ENCODE data around the gene NKPD1.

The NKPD1 gene

DNA sequence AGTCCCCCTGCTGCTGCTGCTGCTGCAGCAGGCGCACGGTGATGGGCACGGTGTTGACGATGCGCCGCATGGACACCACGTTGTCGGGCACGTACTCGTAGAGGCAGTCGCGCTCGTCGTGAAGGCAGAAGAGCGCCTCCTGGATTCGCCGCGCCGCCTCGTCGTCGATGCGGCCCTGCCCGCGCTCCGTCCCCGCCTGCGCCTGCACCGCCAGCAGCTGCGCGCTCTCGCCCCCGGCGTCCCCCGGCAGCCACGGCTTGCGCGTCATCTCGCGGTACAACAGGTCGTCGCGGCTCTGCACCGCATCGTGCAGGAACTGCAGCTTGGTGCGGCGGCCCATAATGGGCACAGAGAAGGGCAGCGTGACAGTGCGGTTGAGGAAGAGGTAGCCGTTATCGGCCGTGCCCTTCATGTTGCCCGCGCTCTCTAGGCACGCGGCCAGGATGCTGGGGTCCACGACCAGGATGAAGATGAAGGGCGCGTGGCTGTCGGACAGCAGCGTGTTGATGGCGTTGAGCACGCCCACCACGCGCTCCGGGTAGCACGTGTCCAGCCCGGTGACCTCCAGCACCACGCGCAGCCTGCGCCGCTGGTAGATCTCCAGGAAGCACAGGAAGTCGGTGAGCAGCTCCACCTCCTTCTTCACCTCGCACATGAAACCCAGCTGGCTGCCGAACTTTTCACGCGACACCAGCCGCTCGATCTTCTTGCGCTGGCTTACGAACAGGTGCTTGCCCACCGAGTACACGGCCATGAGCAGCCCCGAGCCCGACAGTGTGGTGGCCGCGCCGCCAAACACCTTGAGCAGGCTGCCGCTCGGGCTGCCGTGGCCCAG lies 8.1 kb downstream of the NKPD1 start:
- peaks cover 5% of the 10 kb centered on the region for H3K4me1 ChIP-seq (ENCODE audit: insufficient read depth, poor library complexity, severe bottlenecking)
- no peak for TF ChIP-seq CTCF (IDR thresholded peaks at IDR 0.05; ENCODE audit: poor library complexity, severe bottlenecking)
- no peak for DNase-seq (ENCODE audit: low spot score)

GRCh38 chr19:45151821-45152503 lies 8.8 kb downstream of the NKPD1 start:
- no peaks in the 10 kb centered on the region for H3K9me3 ChIP-seq (ENCODE audit: severe bottlenecking)
- peaks cover 13% of the 10 kb centered on the region for H3K27me3 ChIP-seq (ENCODE audit: insufficient read depth, poor library complexity, severe bottlenecking)
- no peak overlapping the region for H3K27ac ChIP-seq (ENCODE audit: poor library complexity, severe bottlenecking)
- ATAC-seq (ENCODE audit: low read depth) = no peak
- no peak overlapping the region for H3K4me3 ChIP-seq (ENCODE audit: severe bottlenecking)
- TF ChIP-seq CTCF (IDR thresholded peaks at IDR 0.05; ENCODE audit: poor library complexity, severe bottlenecking) = no peak
- DNase-seq (ENCODE audit: low spot score) = no peak
- no peaks in the 10 kb centered on the region for H3K36me3 ChIP-seq (ENCODE audit: low read depth)
- H3K4me1 ChIP-seq (ENCODE audit: insufficient read depth, poor library complexity, severe bottlenecking) = peaks cover 5% of the 10 kb centered on the region

More for the DNA sequence above, 8.1 kb downstream of the NKPD1 start:
- no peak for ATAC-seq (ENCODE audit: low read depth)
- Histone ChIP-seq H3K36me3 (ENCODE audit: low read depth) (no peaks in the 10 kb centered on the region), H3K27ac (ENCODE audit: poor library complexity, severe bottlenecking) (no peak overlapping the region), H3K4me3 (ENCODE audit: severe bottlenecking) (no peak overlapping the region), H3K27me3 (ENCODE audit: insufficient read depth, poor library complexity, severe bottlenecking) (peaks cover 13% of the 10 kb centered on the region), H3K9me3 (ENCODE audit: severe bottlenecking) (no peaks in the 10 kb centered on the region)

DNA sequence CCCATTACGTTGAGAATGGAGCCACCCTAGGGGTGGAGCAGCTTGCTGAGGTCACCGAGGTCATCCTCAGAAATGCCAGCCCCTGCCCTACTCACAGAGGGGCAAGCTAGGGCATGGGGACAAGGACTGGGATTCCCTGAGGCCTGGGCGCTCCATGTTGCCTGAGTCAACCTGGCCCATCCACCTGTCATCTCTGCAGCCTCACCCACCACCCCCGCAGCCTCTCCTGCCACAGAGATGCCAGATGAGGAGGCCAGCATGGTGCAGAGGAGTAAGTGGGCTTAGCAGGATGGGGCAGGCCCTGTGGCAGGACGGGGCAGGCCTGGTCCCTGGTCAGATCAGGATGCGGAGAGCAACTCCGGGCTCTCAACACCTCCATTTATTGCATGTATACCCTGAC lies 9.5 kb downstream of the NKPD1 start:
- Histone ChIP-seq H3K4me3 (ENCODE audit: severe bottlenecking) (no peak overlapping the region), H3K9me3 (ENCODE audit: severe bottlenecking) (no peaks in the 10 kb centered on the region), H3K4me1 (ENCODE audit: insufficient read depth, poor library complexity, severe bottlenecking) (peaks cover 5% of the 10 kb centered on the region), H3K27ac (ENCODE audit: poor library complexity, severe bottlenecking) (no peak overlapping the region), H3K27me3 (ENCODE audit: insufficient read depth, poor library complexity, severe bottlenecking) (peaks cover 13% of the 10 kb centered on the region), H3K36me3 (ENCODE audit: low read depth) (no peaks in the 10 kb centered on the region)
- TF ChIP-seq CTCF (IDR thresholded peaks at IDR 0.05; ENCODE audit: poor library complexity, severe bottlenecking) = no peak
- no peak for DNase-seq (ENCODE audit: low spot score)
- peak; percentile 20 for ATAC-seq (ENCODE audit: low read depth)

GRCh38 chr19:45150751-45151281 lies 10.0 kb downstream of the NKPD1 start:
- no peak overlapping the region for H3K27ac ChIP-seq (ENCODE audit: poor library complexity, severe bottlenecking)
- no peaks in the 10 kb centered on the region for H3K36me3 ChIP-seq (ENCODE audit: low read depth)
- peaks cover 13% of the 10 kb centered on the region for H3K27me3 ChIP-seq (ENCODE audit: insufficient read depth, poor library complexity, severe bottlenecking)
- ATAC-seq (ENCODE audit: low read depth) (peak; percentile 11; the same call in 2 of the 3 replicates), DNase-seq (ENCODE audit: low spot score) (no peak)
- H3K9me3 ChIP-seq (ENCODE audit: severe bottlenecking) = no peaks in the 10 kb centered on the region
- H3K4me1 ChIP-seq (ENCODE audit: insufficient read depth, poor library complexity, severe bottlenecking) = peaks cover 5% of the 10 kb centered on the region
- no peak for TF ChIP-seq CTCF (IDR thresholded peaks at IDR 0.05; ENCODE audit: poor library complexity, severe bottlenecking)
- H3K4me3 ChIP-seq (ENCODE audit: severe bottlenecking) = no peak overlapping the region

All from RWPE2 (cell line).